ENCODE measurements around the gene VAV2. TPM values are rescaled to one million over a fixed set of nuclear protein-coding genes. Genes with fewer than 3 reads are reported as not detected.

The VAV2 gene
- total RNA-seq, 2 donors from 2014 or later, result 7.0 to 7.3 TPM

- H3K4me1 Mint-ChIP-seq, result peaks cover 15% of the 10 kb centered on the region
- H3K36me3 Mint-ChIP-seq (ENCODE audit: low read depth), result no peaks in the 10 kb centered on the region
- no peak overlapping the region for H3K27ac Mint-ChIP-seq
- H3K9me3 Mint-ChIP-seq, result no peaks in the 10 kb centered on the region
- no peak for ATAC-seq (replicated peaks)
- no peak overlapping the region for H3K4me3 Mint-ChIP-seq
- H3K27me3 Mint-ChIP-seq, result no peaks in the 10 kb centered on the region
Observed at GRCh38 chr9:133951265-133951664, 40.9 kb downstream of the VAV2 start.

GRCh38 chr9:133950629-133951111 lies 41.5 kb downstream of the VAV2 start:
- no peaks in the 10 kb centered on the region for H3K9me3 Mint-ChIP-seq
- no peaks in the 10 kb centered on the region for H3K36me3 Mint-ChIP-seq (ENCODE audit: low read depth)
- H3K27ac Mint-ChIP-seq, result no peak overlapping the region
- H3K27me3 Mint-ChIP-seq, result no peaks in the 10 kb centered on the region
- ATAC-seq (replicated peaks), result no peak
- H3K4me1 Mint-ChIP-seq, result peaks cover 12% of the 10 kb centered on the region
- no peak overlapping the region for H3K4me3 Mint-ChIP-seq

GRCh38 chr9:133950192-133950591 lies 41.9 kb downstream of the VAV2 start:
- Mint-ChIP-seq H3K27me3 (no peaks in the 10 kb centered on the region), H3K36me3 (ENCODE audit: low read depth) (no peaks in the 10 kb centered on the region), H3K4me3 (no peak overlapping the region), H3K9me3 (no peaks in the 10 kb centered on the region), H3K4me1 (peaks cover 12% of the 10 kb centered on the region), H3K27ac (no peak overlapping the region)
- no peak for ATAC-seq (replicated peaks)

GRCh38 chr9:133949486-133950061 lies 42.5 kb downstream of the VAV2 start:
- Mint-ChIP-seq H3K27ac (no peak overlapping the region), H3K36me3 (ENCODE audit: low read depth) (no peaks in the 10 kb centered on the region), H3K4me3 (no peak overlapping the region), H3K9me3 (no peaks in the 10 kb centered on the region), H3K27me3 (no peaks in the 10 kb centered on the region), H3K4me1 (peaks cover 9% of the 10 kb centered on the region)
- no peak for ATAC-seq (replicated peaks)

GRCh38 chr9:133948561-133949485 lies 43.3 kb downstream of the VAV2 start:
- ATAC-seq (replicated peaks), result no peak
- Mint-ChIP-seq H3K27ac (no peak overlapping the region), H3K27me3 (no peaks in the 10 kb centered on the region), H3K36me3 (ENCODE audit: low read depth) (no peaks in the 10 kb centered on the region), H3K4me3 (no peak overlapping the region), H3K4me1 (peaks cover 1% of the 10 kb centered on the region), H3K9me3 (no peaks in the 10 kb centered on the region)

- Mint-ChIP-seq H3K4me3 (no peak overlapping the region), H3K36me3 (ENCODE audit: low read depth) (no peaks in the 10 kb centered on the region), H3K27ac (no peak overlapping the region), H3K9me3 (no peaks in the 10 kb centered on the region), H3K4me1 (no peaks in the 10 kb centered on the region), H3K27me3 (no peaks in the 10 kb centered on the region)
- no peak for ATAC-seq (replicated peaks)
Observed at GRCh38 chr9:133948131-133948530, 44.0 kb downstream of the VAV2 start.

- no peak for ATAC-seq (replicated peaks)
- H3K27me3 Mint-ChIP-seq, result no peaks in the 10 kb centered on the region
- H3K9me3 Mint-ChIP-seq, result no peaks in the 10 kb centered on the region
- no peaks in the 10 kb centered on the region for H3K36me3 Mint-ChIP-seq (ENCODE audit: low read depth)
- H3K4me1 Mint-ChIP-seq, result no peaks in the 10 kb centered on the region
- H3K27ac Mint-ChIP-seq, result no peak overlapping the region
- no peak overlapping the region for H3K4me3 Mint-ChIP-seq
Observed at GRCh38 chr9:133946840-133947486, 45.2 kb downstream of the VAV2 start.

- Mint-ChIP-seq H3K36me3 (ENCODE audit: low read depth) (no peaks in the 10 kb centered on the region), H3K9me3 (no peaks in the 10 kb centered on the region), H3K27me3 (no peaks in the 10 kb centered on the region), H3K4me1 (no peaks in the 10 kb centered on the region), H3K4me3 (no peak overlapping the region), H3K27ac (no peak overlapping the region)
- no peak for ATAC-seq (replicated peaks)
Observed at GRCh38 chr9:133945977-133946753, 46.0 kb downstream of the VAV2 start.

GRCh38 chr9:133945314-133945975 lies 46.7 kb downstream of the VAV2 start:
- no peaks in the 10 kb centered on the region for H3K36me3 Mint-ChIP-seq (ENCODE audit: low read depth)
- H3K27me3 Mint-ChIP-seq, result no peaks in the 10 kb centered on the region
- no peak for ATAC-seq (replicated peaks)
- H3K4me1 Mint-ChIP-seq, result no peaks in the 10 kb centered on the region
- no peak overlapping the region for H3K4me3 Mint-ChIP-seq
- H3K27ac Mint-ChIP-seq, result no peak overlapping the region
- no peaks in the 10 kb centered on the region for H3K9me3 Mint-ChIP-seq

- Mint-ChIP-seq H3K36me3 (ENCODE audit: low read depth) (no peaks in the 10 kb centered on the region), H3K27me3 (no peaks in the 10 kb centered on the region), H3K4me1 (no peaks in the 10 kb centered on the region), H3K9me3 (no peaks in the 10 kb centered on the region), H3K27ac (no peak overlapping the region), H3K4me3 (no peak overlapping the region)
- ATAC-seq (replicated peaks), result no peak
Observed at GRCh38 chr9:133944746-133945135, 47.4 kb downstream of the VAV2 start.

- no peaks in the 10 kb centered on the region for H3K27me3 Mint-ChIP-seq
- no peak for ATAC-seq (replicated peaks)
- H3K36me3 Mint-ChIP-seq (ENCODE audit: low read depth), result no peaks in the 10 kb centered on the region
- H3K4me3 Mint-ChIP-seq, result no peak overlapping the region
- no peaks in the 10 kb centered on the region for H3K4me1 Mint-ChIP-seq
- no peaks in the 10 kb centered on the region for H3K9me3 Mint-ChIP-seq
- no peak overlapping the region for H3K27ac Mint-ChIP-seq
Observed at GRCh38 chr9:133943781-133944745, 48.1 kb downstream of the VAV2 start.

GRCh38 chr9:133943036-133943780 lies 48.9 kb downstream of the VAV2 start:
- Mint-ChIP-seq H3K27ac (no peak overlapping the region), H3K4me3 (no peak overlapping the region), H3K36me3 (ENCODE audit: low read depth) (no peaks in the 10 kb centered on the region), H3K27me3 (no peaks in the 10 kb centered on the region), H3K4me1 (no peaks in the 10 kb centered on the region), H3K9me3 (no peaks in the 10 kb centered on the region)
- no peak for ATAC-seq (replicated peaks)
